Myocyte (in vitro differentiated cells): ENCODE results near the gene PGBD5. TPM values are rescaled to one million over a fixed set of nuclear protein-coding genes. Genes with fewer than 3 reads are reported as not detected.

ENCODE experiments used
- DNase-seq: peaks from one replicate; pipeline ENCODE4 v3.0.0-alpha.2; 2012; ENCODE audit warnings: low read depth
- total RNA-seq: library from RNA; depleted of rRNA; stranded (reverse); fragments of >200 nt; gene quantifications from 2 replicates; pipeline ENCODE4 v1.2.3, GENCODE V29; 2014

Gene PGBD5
- total RNA-seq, 1 donor from 2014 or later: 26.9 TPM

- DNase-seq: no peak
Measured at GRCh38 chr1:230265200-230266115, 160.7 kb downstream of the PGBD5 start.

Other genes starting within 250 kb of the PGBD5 start
- gene COG2, start 216.1 kb upstream of the PGBD5 start, total RNA-seq: 75.1 and 86.4 TPM in 2 replicates